ENCODE results near the gene PPIP5K2.

PPIP5K2 gene

DNA sequence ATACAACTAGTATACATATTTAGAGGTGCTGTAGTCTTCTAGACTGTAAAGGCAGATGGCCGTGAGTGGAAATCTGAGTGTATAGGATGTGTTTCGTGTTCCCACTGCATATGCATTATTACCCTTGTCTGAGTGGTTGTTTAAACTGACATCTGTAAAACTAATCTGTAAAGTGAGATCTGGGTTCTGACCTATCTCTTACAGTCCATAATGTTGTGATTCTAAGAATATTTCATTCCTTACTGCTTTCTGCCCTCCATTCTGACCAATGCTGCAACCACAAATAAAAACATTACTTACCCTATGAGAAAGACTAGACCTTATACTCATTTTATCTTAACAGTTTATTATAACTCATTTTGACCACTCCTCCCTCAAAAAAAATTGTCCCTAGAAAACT lies 90.9 kb downstream of the PPIP5K2 start:
- no peaks in the 10 kb centered on the region for H3K9me3 ChIP-seq (ENCODE audit: control insufficient read depth, insufficient read depth, low read length)
- no peak for TF ChIP-seq EZH2phosphoT487 (IDR thresholded peaks at IDR 0.05; ENCODE audit: borderline replicate concordance, low read length)
- no peak for TF ChIP-seq CTCF (IDR thresholded peaks at IDR 0.05; ENCODE audit: low read depth, low read length, poor library complexity, severe bottlenecking)
- H3K27me3 ChIP-seq (ENCODE audit: control insufficient read depth, low read length): no peaks in the 10 kb centered on the region
- no peak overlapping the region for H3K27ac ChIP-seq (ENCODE audit: low read depth, low read length)
- no peaks in the 10 kb centered on the region for H3K9me2 ChIP-seq (replicated peaks; ENCODE audit: control insufficient read depth, low read length)
- H4K20me1 ChIP-seq (ENCODE audit: control insufficient read depth, insufficient read depth, low read depth, low read length): no peaks in the 10 kb centered on the region
- no peaks in the 10 kb centered on the region for H3K4me1 ChIP-seq (ENCODE audit: control insufficient read depth, low read length)
- no peaks in the 10 kb centered on the region for H3K79me2 ChIP-seq (ENCODE audit: control insufficient read depth, low read length)
- H3K4me2 ChIP-seq (ENCODE audit: low read length): no peak overlapping the region
- H3F3A ChIP-seq (ENCODE audit: control insufficient read depth, insufficient read depth): no peaks in the 10 kb centered on the region
- no peak overlapping the region for H3K4me3 ChIP-seq (ENCODE audit: low read length)
- H3K36me3 ChIP-seq (ENCODE audit: control insufficient read depth, low read length): no peaks in the 10 kb centered on the region

DNA sequence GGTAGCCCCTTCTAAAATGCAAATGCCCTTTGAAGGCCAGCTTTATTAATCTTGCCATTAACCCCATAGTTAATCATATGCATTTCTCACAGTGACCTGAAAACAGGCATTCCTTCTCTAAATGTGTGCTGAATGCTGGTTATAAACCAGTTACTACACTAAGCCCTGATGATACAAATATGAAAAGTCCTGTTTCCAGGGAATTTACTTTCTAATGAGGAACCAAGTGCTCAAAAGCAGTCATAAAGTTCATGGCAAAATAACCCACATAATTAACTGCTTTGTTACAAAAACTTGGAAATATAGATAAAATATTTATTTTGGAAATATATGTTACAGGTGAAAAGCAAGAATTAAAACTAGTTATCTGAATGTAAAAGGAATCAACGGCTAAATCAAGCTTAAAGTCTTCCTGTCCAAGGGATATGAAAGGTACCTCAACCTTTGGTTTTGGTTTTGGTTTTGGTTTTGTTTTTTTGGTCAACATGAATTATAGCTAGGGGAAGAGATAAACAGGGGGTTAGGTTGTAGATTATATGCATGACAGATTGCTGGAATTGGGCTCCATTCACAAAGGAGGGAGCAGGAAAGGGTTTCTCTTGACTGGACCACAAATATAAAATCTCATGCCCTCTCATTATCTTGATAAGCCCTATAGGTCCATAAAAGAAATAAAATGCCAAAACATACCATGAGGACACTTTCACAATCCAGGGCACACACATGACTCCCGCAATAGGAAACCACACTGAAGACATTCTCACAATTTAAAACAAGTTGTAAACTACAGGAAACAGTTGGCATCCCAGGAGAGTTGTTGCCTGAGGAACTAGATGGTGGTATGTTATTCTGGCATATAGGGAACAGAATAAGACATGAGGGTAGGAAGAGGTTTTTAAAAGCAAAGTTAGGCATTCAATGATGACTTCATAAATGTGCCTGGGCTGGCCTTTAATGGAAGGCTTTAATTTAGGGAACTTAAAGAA lies 91.8 kb downstream of the PPIP5K2 start:
- Histone ChIP-seq H3K27me3 (ENCODE audit: control insufficient read depth, low read length) (no peaks in the 10 kb centered on the region), H3K79me2 (ENCODE audit: control insufficient read depth, low read length) (no peaks in the 10 kb centered on the region), H4K20me1 (ENCODE audit: control insufficient read depth, insufficient read depth, low read depth, low read length) (no peaks in the 10 kb centered on the region), H3K36me3 (ENCODE audit: control insufficient read depth, low read length) (no peaks in the 10 kb centered on the region), H3F3A (ENCODE audit: control insufficient read depth, insufficient read depth) (no peaks in the 10 kb centered on the region), H3K9me2 (replicated peaks; ENCODE audit: control insufficient read depth, low read length) (no peaks in the 10 kb centered on the region), H3K9me3 (ENCODE audit: control insufficient read depth, insufficient read depth, low read length) (no peaks in the 10 kb centered on the region), H3K27ac (ENCODE audit: low read depth, low read length) (no peak overlapping the region), H3K4me1 (ENCODE audit: control insufficient read depth, low read length) (no peaks in the 10 kb centered on the region), H3K4me2 (ENCODE audit: low read length) (no peak overlapping the region), H3K4me3 (ENCODE audit: low read length) (no peak overlapping the region)
- TF ChIP-seq CTCF (IDR thresholded peaks at IDR 0.05; ENCODE audit: low read depth, low read length, poor library complexity, severe bottlenecking) (no peak), EZH2phosphoT487 (IDR thresholded peaks at IDR 0.05; ENCODE audit: borderline replicate concordance, low read length) (no peak)

DNA sequence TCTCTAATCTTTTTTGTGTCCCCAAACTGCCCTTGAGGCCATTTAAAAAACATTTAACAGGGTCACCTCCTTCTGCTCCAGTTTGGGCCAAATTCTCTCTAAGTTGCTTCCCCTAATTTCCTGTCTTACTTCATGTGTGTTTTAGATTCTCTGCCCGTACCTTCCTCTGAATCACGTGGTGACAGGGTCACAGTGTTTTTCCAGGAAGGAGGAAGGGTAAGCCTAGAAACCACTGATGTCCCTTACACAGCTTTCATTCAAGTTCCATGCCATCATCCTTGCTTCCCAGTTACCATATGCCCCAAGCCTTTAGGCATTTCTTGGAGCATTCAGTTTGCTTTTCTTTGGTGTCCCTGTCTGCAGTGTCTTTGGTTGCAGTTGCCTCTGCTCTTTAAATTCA lies 96.0 kb downstream of the PPIP5K2 start:
- Histone ChIP-seq H4K20me1 (ENCODE audit: control insufficient read depth, insufficient read depth, low read depth, low read length) (no peaks in the 10 kb centered on the region), H3K9me3 (ENCODE audit: control insufficient read depth, insufficient read depth, low read length) (no peaks in the 10 kb centered on the region), H3K4me2 (ENCODE audit: low read length) (no peak overlapping the region), H3K36me3 (ENCODE audit: control insufficient read depth, low read length) (no peaks in the 10 kb centered on the region), H3K9me2 (replicated peaks; ENCODE audit: control insufficient read depth, low read length) (no peaks in the 10 kb centered on the region), H3F3A (ENCODE audit: control insufficient read depth, insufficient read depth) (no peaks in the 10 kb centered on the region), H3K79me2 (ENCODE audit: control insufficient read depth, low read length) (no peaks in the 10 kb centered on the region), H3K4me1 (ENCODE audit: control insufficient read depth, low read length) (no peaks in the 10 kb centered on the region), H3K27me3 (ENCODE audit: control insufficient read depth, low read length) (no peaks in the 10 kb centered on the region), H3K4me3 (ENCODE audit: low read length) (no peak overlapping the region), H3K27ac (ENCODE audit: low read depth, low read length) (no peak overlapping the region)
- no peak for TF ChIP-seq CTCF (IDR thresholded peaks at IDR 0.05; ENCODE audit: low read depth, low read length, poor library complexity, severe bottlenecking)
- no peak for TF ChIP-seq EZH2phosphoT487 (IDR thresholded peaks at IDR 0.05; ENCODE audit: borderline replicate concordance, low read length)
